Epithelial cell of esophagus (primary cell): Measurements from ENCODE around the gene KIAA1217.
A peak's percentile ranks its signal among the peaks of the same experiment; 100 is the strongest.

Experiments used
- DNase-seq: peaks from one replicate; pipeline ENCODE4 v3.0.0; 2010; ENCODE audit warnings: low read depth
- H3K4me3 ChIP-seq: 2 replicates; pipeline ENCODE4 v1.5.1; 2011; ENCODE audit warnings: mild to moderate bottlenecking, low read length, control low read depth
- TF ChIP-seq, protein P1 (sequence below): IDR thresholded peaks from 2 replicates; pipeline ENCODE4 v1.5.1; 2011; ENCODE audit warnings: low read depth, mild to moderate bottlenecking, low read length, control low read depth, inconsistent platforms; ENCODE audit not compliant: insufficient read depth; ENCODE audit errors: missing control alignments

The KIAA1217 gene

DNA sequence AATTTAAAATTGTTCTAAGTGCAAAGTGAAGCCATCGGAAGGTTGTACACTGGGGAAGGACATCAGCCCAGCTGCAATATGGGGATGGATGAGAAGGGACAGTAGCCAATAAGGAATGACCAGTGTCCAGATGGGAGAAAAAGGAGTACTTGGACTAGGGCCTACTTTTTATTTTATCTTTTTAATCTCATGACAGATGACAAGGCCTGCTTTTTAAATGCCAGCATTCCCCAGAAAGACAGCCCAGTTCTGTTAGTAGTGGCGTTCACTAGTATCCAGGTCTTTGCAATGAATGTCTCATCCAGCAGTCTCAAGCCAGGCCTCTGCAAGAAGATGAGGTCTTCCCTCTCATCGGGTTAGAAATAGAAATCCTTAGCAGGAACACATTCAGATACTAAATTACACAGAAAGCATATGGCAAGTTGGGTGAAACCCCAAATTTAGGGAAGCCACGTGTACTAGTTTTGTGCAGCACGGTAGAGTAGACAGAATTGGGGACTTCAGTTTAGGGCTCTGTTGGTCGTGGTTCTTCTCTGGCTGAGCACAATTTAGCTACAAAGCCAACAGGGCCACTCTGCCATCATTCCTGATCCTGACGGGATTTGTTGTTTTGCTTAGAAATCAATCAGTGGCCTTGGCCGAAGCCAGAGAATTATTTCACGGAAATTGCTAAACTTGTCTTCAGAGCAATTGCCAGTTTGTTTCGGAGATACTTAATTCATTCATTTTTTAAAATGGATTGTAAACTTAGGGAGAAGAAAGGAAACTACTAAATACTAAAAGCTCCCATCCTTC is 286.9 kb downstream of the KIAA1217 start:
- no peak overlapping the region for H3K4me3 ChIP-seq
- DNase-seq: no peak
- TF ChIP-seq, protein P1, sequence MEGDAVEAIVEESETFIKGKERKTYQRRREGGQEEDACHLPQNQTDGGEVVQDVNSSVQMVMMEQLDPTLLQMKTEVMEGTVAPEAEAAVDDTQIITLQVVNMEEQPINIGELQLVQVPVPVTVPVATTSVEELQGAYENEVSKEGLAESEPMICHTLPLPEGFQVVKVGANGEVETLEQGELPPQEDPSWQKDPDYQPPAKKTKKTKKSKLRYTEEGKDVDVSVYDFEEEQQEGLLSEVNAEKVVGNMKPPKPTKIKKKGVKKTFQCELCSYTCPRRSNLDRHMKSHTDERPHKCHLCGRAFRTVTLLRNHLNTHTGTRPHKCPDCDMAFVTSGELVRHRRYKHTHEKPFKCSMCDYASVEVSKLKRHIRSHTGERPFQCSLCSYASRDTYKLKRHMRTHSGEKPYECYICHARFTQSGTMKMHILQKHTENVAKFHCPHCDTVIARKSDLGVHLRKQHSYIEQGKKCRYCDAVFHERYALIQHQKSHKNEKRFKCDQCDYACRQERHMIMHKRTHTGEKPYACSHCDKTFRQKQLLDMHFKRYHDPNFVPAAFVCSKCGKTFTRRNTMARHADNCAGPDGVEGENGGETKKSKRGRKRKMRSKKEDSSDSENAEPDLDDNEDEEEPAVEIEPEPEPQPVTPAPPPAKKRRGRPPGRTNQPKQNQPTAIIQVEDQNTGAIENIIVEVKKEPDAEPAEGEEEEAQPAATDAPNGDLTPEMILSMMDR: no peak

DNA sequence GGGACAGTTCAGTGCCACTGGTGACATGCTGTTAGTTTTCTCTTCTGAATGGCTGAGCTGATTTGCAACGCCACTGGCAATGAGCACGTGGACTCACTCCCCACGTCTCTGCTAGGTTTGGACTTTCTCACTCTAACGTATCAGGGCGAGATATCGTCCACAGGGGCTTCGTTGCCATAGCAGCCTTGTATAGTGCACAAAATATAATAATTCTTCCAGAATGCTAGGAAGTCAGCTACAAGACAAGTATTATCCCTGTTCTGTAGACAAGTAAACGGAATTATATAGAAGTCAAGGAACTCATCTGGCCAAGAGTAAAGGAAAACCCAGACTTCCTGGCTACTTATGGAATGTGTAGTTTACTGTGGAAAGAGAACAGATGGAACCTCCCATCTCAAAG is 288.0 kb downstream of the KIAA1217 start:
- no peak for DNase-seq
- TF ChIP-seq, protein P1: no peak
- no peak overlapping the region for H3K4me3 ChIP-seq

DNA sequence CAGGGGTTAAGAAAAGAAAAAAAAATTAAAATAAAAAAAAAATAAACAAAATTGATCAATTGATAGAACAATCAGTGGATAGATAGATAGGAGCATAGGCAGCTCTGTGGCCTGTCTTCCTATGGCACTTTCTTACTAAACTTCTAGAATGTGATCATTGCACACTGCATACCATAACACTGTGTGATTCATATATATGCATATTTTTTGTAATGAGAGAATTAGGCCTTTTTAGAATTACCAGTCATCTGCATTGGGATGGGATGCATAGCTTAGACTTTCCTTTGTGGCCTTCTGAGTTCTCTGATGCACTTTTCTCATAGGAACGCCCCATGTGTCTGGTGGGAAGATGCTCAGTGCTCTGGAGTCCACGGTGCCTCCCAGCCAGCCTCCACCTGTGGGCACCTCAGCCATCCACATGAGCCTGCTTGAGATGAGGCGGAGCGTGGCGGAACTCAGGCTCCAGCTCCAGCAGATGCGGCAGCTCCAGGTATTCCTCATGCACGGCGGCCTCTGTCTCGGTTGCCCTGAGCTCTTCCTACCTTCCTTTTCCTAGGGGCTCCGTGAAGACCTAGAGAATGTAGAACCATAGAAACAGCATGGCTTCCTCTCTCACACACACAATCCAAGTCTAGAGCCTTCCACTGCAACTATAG is 292.2 kb downstream of the KIAA1217 start:
- H3K4me3 ChIP-seq: no peak overlapping the region
- TF ChIP-seq, protein P1: no peak
- no peak for DNase-seq

DNA sequence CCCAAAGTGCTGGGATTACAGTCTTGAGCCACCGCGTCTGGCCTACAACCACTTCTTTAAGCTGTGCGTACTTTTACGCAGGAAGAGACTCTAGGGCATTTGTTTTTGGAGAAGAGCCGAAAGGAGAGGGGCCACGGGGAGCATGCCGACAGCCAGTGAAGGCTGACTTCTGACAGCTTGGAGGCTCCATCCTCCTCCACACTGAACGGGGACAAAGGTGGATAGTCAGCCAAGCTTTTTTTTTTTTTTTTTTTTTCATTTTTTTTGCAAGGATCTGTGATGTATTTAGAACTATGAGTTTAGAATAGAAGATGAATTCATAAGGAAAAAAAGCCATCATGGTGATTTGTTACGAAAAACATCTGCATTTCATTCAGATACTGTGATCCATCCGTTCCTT is 293.1 kb downstream of the KIAA1217 start:
- no peak overlapping the region for H3K4me3 ChIP-seq
- TF ChIP-seq, protein P1: no peak
- DNase-seq: no peak

DNA sequence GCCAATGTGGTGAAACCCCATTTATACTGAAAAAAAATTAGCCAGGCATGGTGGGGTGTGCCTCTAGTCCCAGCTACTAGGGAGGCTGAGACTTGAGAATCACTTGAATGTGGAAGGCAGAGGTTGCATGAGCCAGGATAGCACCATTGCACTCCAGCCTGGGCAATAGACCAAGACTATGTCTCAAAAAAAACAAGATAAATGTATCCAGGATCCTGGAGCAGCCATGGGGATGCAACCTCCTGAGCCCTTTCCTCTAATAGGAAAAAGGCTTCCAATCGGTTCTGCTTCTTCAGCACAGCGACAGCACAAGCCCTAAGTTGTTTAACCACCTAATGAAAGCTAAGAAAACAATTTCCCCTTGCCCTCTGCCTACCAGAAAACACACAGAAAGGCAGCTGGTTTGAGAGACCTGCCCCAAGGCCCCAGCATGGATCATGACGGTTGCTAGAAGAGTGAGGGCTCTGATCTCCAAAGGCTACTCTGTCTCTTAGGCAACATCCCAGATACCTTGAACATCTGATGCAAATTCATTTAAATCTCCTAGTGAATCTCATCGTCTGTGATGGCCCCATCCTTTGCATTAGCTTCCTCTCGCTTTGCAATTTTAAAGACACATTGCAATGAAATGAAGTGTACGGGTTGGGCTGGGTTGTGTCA is 294.0 kb downstream of the KIAA1217 start:
- TF ChIP-seq, protein P1: no peak
- no peak for DNase-seq
- no peak overlapping the region for H3K4me3 ChIP-seq

DNA sequence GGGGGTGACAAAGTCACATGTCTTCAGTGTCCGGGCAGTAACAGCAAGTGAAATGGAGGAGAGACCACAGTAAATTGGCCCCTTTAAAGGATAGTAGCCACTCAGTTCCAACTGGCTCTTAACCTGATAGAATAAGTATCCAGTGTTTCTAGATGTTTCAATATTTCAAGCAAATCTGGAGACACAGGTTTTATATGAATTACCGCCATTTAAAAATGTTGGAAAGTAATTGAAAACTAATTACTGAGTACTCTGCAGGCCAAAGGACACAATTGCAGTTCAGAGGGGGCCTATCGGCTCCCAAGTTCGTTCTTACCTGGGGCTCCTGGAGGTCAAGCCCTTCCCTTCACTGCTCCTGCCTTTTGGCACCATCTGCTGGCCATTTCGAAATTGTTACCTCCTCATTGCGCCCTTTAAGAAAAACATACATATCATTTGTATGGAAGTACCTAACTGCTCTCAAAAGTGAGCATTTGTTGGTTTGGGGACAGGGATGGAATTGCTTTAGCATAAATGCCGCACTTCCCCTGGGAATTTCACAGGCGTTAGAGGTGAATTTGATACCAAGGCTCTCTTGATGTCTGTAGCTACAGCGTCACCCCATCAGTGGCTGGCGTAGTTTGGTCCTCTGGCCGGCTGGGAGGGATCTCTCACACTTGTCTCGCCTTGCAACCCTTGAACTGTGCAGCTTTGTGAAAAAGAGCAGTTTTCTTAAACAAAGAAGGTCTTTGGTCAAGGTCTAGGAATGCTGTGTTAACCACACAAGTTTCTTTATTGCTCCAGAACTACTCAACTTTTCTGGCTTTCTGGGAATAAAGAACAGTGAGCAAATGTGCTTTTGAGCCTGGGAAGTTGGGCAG is 294.8 kb downstream of the KIAA1217 start:
- peak; percentile 72 for DNase-seq
- TF ChIP-seq, protein P1: peak; percentile 73
- no peak overlapping the region for H3K4me3 ChIP-seq
